HuH-7 (cell line): ENCODE measurements around the gene VASP.
A peak's percentile ranks its signal among the peaks of the same experiment; 100 is the strongest.

Source experiments
- DNase-seq: peaks from one replicate; pipeline ENCODE4 v3.0.0; 2011; ENCODE audit warnings: low spot score

Gene VASP

GRCh38 chr19:45554481-45554880, 47.2 kb downstream of the VASP start:
- no peak for DNase-seq

- no peak for DNase-seq
Measured at GRCh38 chr19:45556835-45557234, 49.6 kb downstream of the VASP start.

- DNase-seq, result peak; percentile 87
Measured at GRCh38 chr19:45558399-45558878, 51.2 kb downstream of the VASP start.

GRCh38 chr19:45560038-45560437, 52.8 kb downstream of the VASP start:
- DNase-seq, result no peak

GRCh38 chr19:45560686-45561085, 53.4 kb downstream of the VASP start:
- DNase-seq, result no peak

GRCh38 chr19:45564131-45564780, 57.0 kb downstream of the VASP start:
- DNase-seq, result no peak

GRCh38 chr19:45567609-45568008, 60.3 kb downstream of the VASP start:
- no peak for DNase-seq

GRCh38 chr19:45568732-45569131, 61.5 kb downstream of the VASP start:
- DNase-seq, result no peak

GRCh38 chr19:45569619-45570421, 62.5 kb downstream of the VASP start:
- peak; percentile 68 for DNase-seq

GRCh38 chr19:45571457-45572220, 64.4 kb downstream of the VASP start:
- DNase-seq, result no peak

- DNase-seq, result no peak
Measured at GRCh38 chr19:45574526-45574925, 67.2 kb downstream of the VASP start.

GRCh38 chr19:45575216-45575615, 67.9 kb downstream of the VASP start:
- no peak for DNase-seq
